CD4-positive, CD25-positive, alpha-beta regulatory T cell (primary cell): ENCODE results near the gene ECPAS. TPM values are rescaled to one million over a fixed set of nuclear protein-coding genes. Genes with fewer than 3 reads are reported as not detected.
"Not testable (repeated sequence)": the region's sequence is repeated elsewhere in the genome, so short reads cannot be mapped to it uniquely, and the experiment has no call there.

ENCODE experiments used
- ATAC-seq, 2 donors: fragments of 150-1000 bp; cut with Tn5 transposase; one replicate each; pipeline ENCODE4 v1.10.0; 2021; ENCODE audit warnings: low read depth in 2 of 2, moderate number of reproducible peaks in 2 of 2, moderate library complexity in 1 of 2
- DNase-seq, 3 donors: peaks; one replicate each; pipeline versions ENCODE4 v3.0.0 to v3.0.0-alpha.2; 2012 to 2022; ENCODE audit warnings: mixed read lengths in 1 of 3
- H3K27ac ChIP-seq: one replicate; pipeline ENCODE4 v1.7.0; 2013; ENCODE audit warnings: mild to moderate bottlenecking, low read length; ENCODE audit not compliant: insufficient read depth, poor library complexity, severe bottlenecking
- H3K27me3 ChIP-seq: one replicate; pipeline ENCODE4 v1.7.0; 2013; ENCODE audit warnings: low read length; ENCODE audit not compliant: control insufficient read depth, insufficient read depth
- H3K36me3 ChIP-seq: one replicate; pipeline ENCODE4 v1.7.0; 2013; ENCODE audit warnings: mild to moderate bottlenecking, low read length, moderate library complexity; ENCODE audit not compliant: control insufficient read depth, insufficient read depth
- H3K4me1 ChIP-seq: 2 replicates; pipeline ENCODE4 v1.7.0; 2013; ENCODE audit warnings: mild to moderate bottlenecking, low read length; ENCODE audit not compliant: insufficient read depth, control insufficient read depth, poor library complexity, severe bottlenecking
- H3K4me3 ChIP-seq: one replicate; pipeline ENCODE4 v1.7.0; 2013; ENCODE audit warnings: low read depth, mild to moderate bottlenecking, low read length, moderate library complexity
- H3K9me3 ChIP-seq, 2 experiments: 1 replicate in 1 of 2; 2 replicates in 1 of 2; pipeline ENCODE4 v1.7.0; 2013; ENCODE audit warnings: low read length in 2 of 2, mild to moderate bottlenecking in 1 of 2, moderate library complexity in 1 of 2; ENCODE audit not compliant: control insufficient read depth in 2 of 2
- H3K27ac Mint-ChIP-seq, 3 donors: one replicate each; pipeline ENCODE4 v1.8.0; 2020 to 2022; ENCODE audit warnings: mild to moderate bottlenecking in 3 of 3, mixed read lengths in 3 of 3, moderate library complexity in 2 of 3
- H3K27me3 Mint-ChIP-seq: one replicate; pipeline ENCODE4 v1.8.0; 2022; ENCODE audit warnings: mild to moderate bottlenecking, mixed read lengths
- H3K36me3 Mint-ChIP-seq: one replicate; pipeline ENCODE4 v1.8.0; 2020; ENCODE audit warnings: mixed read lengths
- H3K4me1 Mint-ChIP-seq, 4 donors: one replicate each; pipeline ENCODE4 v1.8.0; 2020 to 2022; ENCODE audit warnings: mixed read lengths in 4 of 4, mild to moderate bottlenecking in 1 of 4
- H3K4me3 Mint-ChIP-seq, 4 donors: one replicate each; pipeline ENCODE4 v1.8.0; 2020 to 2022; ENCODE audit warnings: mild to moderate bottlenecking in 4 of 4, mixed read lengths in 4 of 4, moderate library complexity in 3 of 4
- H3K9me3 Mint-ChIP-seq, 7 donors: one replicate each; pipeline ENCODE4 v1.8.0; 2020 to 2022; ENCODE audit warnings: mixed read lengths in 7 of 7, mild to moderate bottlenecking in 3 of 7, moderate library complexity in 2 of 7
- polyA plus RNA-seq, 4 donors: library from polyadenylated mRNA; unstranded; fragments of 300-500 nt; fragmentation: Illumina TruSeq; gene quantifications; one replicate each; pipeline ENCODE4 v1.2.3, GENCODE V29; 2021
- total RNA-seq: library from RNA; stranded (reverse); gene quantifications from one replicate; pipeline ENCODE4 v1.2.3, GENCODE V29; 2022

The ECPAS gene
- total and polyA plus RNA-seq, 5 donors from 2014 or later: 9.5 to 59.1 (median 11.3) TPM

GRCh38 chr9:111450124-111450523 is 34.1 kb downstream of the ECPAS start:
- peaks cover 8 to 24% (median 23%) of the 10 kb centered on the region in 4 donors for H3K4me1 Mint-ChIP-seq
- Histone ChIP-seq H3K27ac (no peak overlapping the region), H3K36me3 (peaks cover 16% of the 10 kb centered on the region)

GRCh38 chr9:111449705-111450104 is 34.5 kb downstream of the ECPAS start:
- Histone ChIP-seq H3K27ac (no peak overlapping the region), H3K4me3 (no peak overlapping the region), H3K4me1 (no peaks in the 10 kb centered on the region), H3K36me3 (peaks cover 16% of the 10 kb centered on the region), H3K9me3 (no peaks in the 10 kb centered on the region), H3K27me3 (no peaks in the 10 kb centered on the region)
- no peak overlapping the region for H3K4me3 Mint-ChIP-seq
- peak overlapping the region in 1 of 3 donors; percentile 36 for H3K27ac Mint-ChIP-seq
- peaks cover 27% of the 10 kb centered on the region for H3K36me3 Mint-ChIP-seq
- H3K27me3 Mint-ChIP-seq: no peaks in the 10 kb centered on the region
- ATAC-seq (no peak), DNase-seq (no peak)
- no peaks in the 10 kb centered on the region for H3K9me3 Mint-ChIP-seq
- H3K4me1 Mint-ChIP-seq: peaks cover 8 to 24% (median 23%) of the 10 kb centered on the region in 4 donors

More at GRCh38 chr9:111450124-111450523, 34.1 kb downstream of the ECPAS start:
- no peaks in the 10 kb centered on the region for H3K27me3 ChIP-seq
- H3K4me3 Mint-ChIP-seq: no peak overlapping the region
- H3K4me1 ChIP-seq: no peaks in the 10 kb centered on the region
- no peaks in the 10 kb centered on the region for H3K9me3 ChIP-seq
- peak overlapping the region in 1 of 3 donors; percentile 71 for H3K27ac Mint-ChIP-seq
- ATAC-seq (no peak), DNase-seq (no peak)
- H3K36me3 Mint-ChIP-seq: peaks cover 27% of the 10 kb centered on the region
- H3K4me3 ChIP-seq: no peak overlapping the region
- H3K9me3 Mint-ChIP-seq: no peaks in the 10 kb centered on the region
- H3K27me3 Mint-ChIP-seq: no peaks in the 10 kb centered on the region

GRCh38 chr9:111445799-111446198 is 38.4 kb downstream of the ECPAS start:
- H3K27ac ChIP-seq, H3K9me3 Mint-ChIP-seq, DNase-seq, H3K4me1 ChIP-seq, ATAC-seq, H3K27me3 ChIP-seq, H3K4me1 Mint-ChIP-seq, H3K9me3 ChIP-seq, H3K27me3 Mint-ChIP-seq, H3K4me3 ChIP-seq: not testable (repeated sequence)
- Mint-ChIP-seq H3K4me3 (peak overlapping the region in 1 of 4 donors; percentile 21), H3K36me3 (peaks cover 46% of the 10 kb centered on the region), H3K27ac (peak overlapping the region in 1 of 3 donors; percentile 62)
- H3K36me3 ChIP-seq: peaks cover 27% of the 10 kb centered on the region

- Mint-ChIP-seq H3K4me3 (no peak overlapping the region), H3K36me3 (peaks cover 53% of the 10 kb centered on the region), H3K4me1 (peaks cover 0 to 3% (median 0%) of the 10 kb centered on the region in 4 donors), H3K27ac (no peak overlapping the region), H3K9me3 (no peaks in the 10 kb centered on the region), H3K27me3 (no peaks in the 10 kb centered on the region)
- no peak for ATAC-seq
- Histone ChIP-seq H3K27ac (no peak overlapping the region), H3K9me3 (no peaks in the 10 kb centered on the region), H3K4me1 (no peaks in the 10 kb centered on the region), H3K4me3 (no peak overlapping the region), H3K36me3 (peaks cover 31% of the 10 kb centered on the region), H3K27me3 (no peaks in the 10 kb centered on the region)
- DNase-seq: no peak
Measured at GRCh38 chr9:111443454-111443853, 40.7 kb downstream of the ECPAS start.

GRCh38 chr9:111442360-111443027 is 41.7 kb downstream of the ECPAS start:
- Histone ChIP-seq H3K27me3 (no peaks in the 10 kb centered on the region), H3K27ac (no peak overlapping the region), H3K4me1 (no peaks in the 10 kb centered on the region), H3K36me3 (peaks cover 37% of the 10 kb centered on the region), H3K4me3 (no peak overlapping the region), H3K9me3 (no peaks in the 10 kb centered on the region)
- no peaks in the 10 kb centered on the region for H3K27me3 Mint-ChIP-seq
- H3K27ac Mint-ChIP-seq: no peak overlapping the region
- peaks cover 55% of the 10 kb centered on the region for H3K36me3 Mint-ChIP-seq
- H3K4me3 Mint-ChIP-seq: no peak overlapping the region
- ATAC-seq: no peak
- H3K9me3 Mint-ChIP-seq: no peaks in the 10 kb centered on the region
- DNase-seq: no peak
- peaks cover 0 to 3% (median 0%) of the 10 kb centered on the region in 4 donors for H3K4me1 Mint-ChIP-seq

- Mint-ChIP-seq H3K36me3 (peaks cover 47% of the 10 kb centered on the region), H3K4me3 (no peak overlapping the region), H3K4me1 (peaks cover 0 to 3% (median under 1%) of the 10 kb centered on the region in 4 donors), H3K27me3 (no peaks in the 10 kb centered on the region), H3K9me3 (no peaks in the 10 kb centered on the region), H3K27ac (no peak overlapping the region)
- peaks cover 52% of the 10 kb centered on the region for H3K36me3 ChIP-seq
- H3K27ac ChIP-seq: no peak overlapping the region
- no peaks in the 10 kb centered on the region for H3K9me3 ChIP-seq
- no peak for DNase-seq
- no peak for ATAC-seq
- H3K27me3 ChIP-seq: no peaks in the 10 kb centered on the region
- no peak overlapping the region for H3K4me3 ChIP-seq
- H3K4me1 ChIP-seq: no peaks in the 10 kb centered on the region
Measured at GRCh38 chr9:111440226-111440625, 44.0 kb downstream of the ECPAS start.

- no peak for ATAC-seq
- no peaks in the 10 kb centered on the region for H3K27me3 Mint-ChIP-seq
- no peaks in the 10 kb centered on the region for H3K9me3 ChIP-seq
- H3K36me3 ChIP-seq: peaks cover 56% of the 10 kb centered on the region
- H3K36me3 Mint-ChIP-seq: peaks cover 41% of the 10 kb centered on the region
- H3K27me3 ChIP-seq: no peaks in the 10 kb centered on the region
- H3K4me3 Mint-ChIP-seq: no peak overlapping the region
- H3K4me1 Mint-ChIP-seq: peaks cover 0 to 3% (median under 1%) of the 10 kb centered on the region in 4 donors
- no peaks in the 10 kb centered on the region for H3K9me3 Mint-ChIP-seq
- no peaks in the 10 kb centered on the region for H3K4me1 ChIP-seq
- H3K4me3 ChIP-seq: no peak overlapping the region
- H3K27ac ChIP-seq: no peak overlapping the region
- H3K27ac Mint-ChIP-seq: no peak overlapping the region
- DNase-seq: no peak
Measured at GRCh38 chr9:111438541-111439235, 45.5 kb downstream of the ECPAS start.
